HCT116 (cell line): ENCODE data around the gene GNAO1. TPM values are rescaled to one million over a fixed set of nuclear protein-coding genes. Genes with fewer than 3 reads are reported as not detected.

ENCODE experiments used
- ATAC-seq: fragments of 200-7000 bp; cut with Tn5 transposase; 2 replicates; pipeline ENCODE4 v1.9.1; 2020; ENCODE audit warnings: mild to moderate bottlenecking, moderate library complexity
- BruUV-seq: library from RNA; stranded (reverse); fragments of 400-500 nt; replicated peaks from 2 replicates; lab custom pipeline; 2021; lab: Mats Ljungman, UMichigan
- CTCF ChIA-PET: fragments of 300-600 bp; sonication (Branson Sonifier 250); formaldehyde crosslinking; loops from one replicate; lab custom pipeline; 2021; ENCODE audit warnings: antibody characterized with exemption; lab: Charles Lee
- POLR2A ChIA-PET: fragments of 300-600, 350-600 bp; sonication (Branson Sonifier 250); formaldehyde crosslinking; loops from one replicate; lab custom pipeline; 2021; ENCODE audit warnings: antibody characterized with exemption; lab: Charles Lee
- RAD21 ChIA-PET, 2 experiments: fragments of 300-600 bp; sonication (Branson Sonifier 250); formaldehyde crosslinking; loops; one replicate each; lab custom pipeline; 2023; ENCODE audit warnings: low total read pairs in 2 of 2; ENCODE audit not compliant: uncharacterized antibody in 2 of 2, unreplicated experiment in 2 of 2, low non-redundant PET in 1 of 2; lab: Charles Lee
- DNase-seq: peaks from one replicate; pipeline ENCODE4 v3.0.0-alpha.2; 2010; ENCODE audit warnings: low read depth, low spot score
- H2AFZ ChIP-seq: fragments of 200-600 bp; shearing (Covaris generic), sonication (generic); 2 replicates; pipeline ENCODE4 v1.6.1; 2017; ENCODE audit warnings: low read depth, mixed run types, mixed read lengths, antibody characterized with exemption, low read length; ENCODE audit not compliant: poor library complexity, severe bottlenecking
- H3K27ac ChIP-seq: 2 replicates; pipeline ENCODE4 v1.5.1; 2012; ENCODE audit warnings: low read depth, low read length
- H3K27me3 ChIP-seq: fragments of 200-600 bp; sonication (generic); 2 replicates; pipeline ENCODE4 v1.6.1; 2016; ENCODE audit warnings: mixed run types, low read length, mixed read lengths; ENCODE audit not compliant: insufficient read depth
- H3K36me3 ChIP-seq, 2 experiments: fragments of 200-500 bp in 1 of 2; fragments of 200-600 bp in 1 of 2; sonication (Bioruptor generic) in 1 of 2; sonication (generic) in 1 of 2; 2 replicates each; pipeline versions ENCODE4 v1.5.1 to v1.6.1; 2014 to 2016; ENCODE audit warnings: low read length in 2 of 2, inconsistent platforms in 1 of 2, mixed read lengths in 1 of 2, mixed run types in 1 of 2; ENCODE audit not compliant: insufficient read depth in 2 of 2, control insufficient read depth in 1 of 2
- H3K4me1 ChIP-seq, 2 experiments: fragments of 200-600 bp in 1 of 2; sonication (generic) in 1 of 2; 2 replicates each; pipeline versions ENCODE4 v1.5.1 to v1.6.1; 2012 to 2017; ENCODE audit warnings: low read length in 2 of 2, inconsistent platforms in 1 of 2, mild to moderate bottlenecking in 1 of 2, mixed read lengths in 1 of 2, mixed run types in 1 of 2, moderate library complexity in 1 of 2; ENCODE audit not compliant: insufficient read depth in 2 of 2, control insufficient read depth in 1 of 2
- H3K4me2 ChIP-seq: fragments of 200-600 bp; sonication (generic); 2 replicates; pipeline ENCODE4 v1.6.1; 2017; ENCODE audit warnings: mixed run types, low read length, mixed read lengths
- H3K4me3 ChIP-seq, 2 experiments: fragments of 200-600 bp in 1 of 2; sonication (generic) in 1 of 2; replicated peaks in 1 of 2; 2 replicates each; pipeline ENCODE4 v1.5.1; 2011 to 2016; ENCODE audit warnings: low read length in 2 of 2, control low read depth in 1 of 2, low read depth in 1 of 2, mild to moderate bottlenecking in 1 of 2, mixed read lengths in 1 of 2, mixed run types in 1 of 2
- H3K79me2 ChIP-seq: fragments of 200-600 bp; sonication (generic); 2 replicates; pipeline ENCODE4 v1.6.1; 2017; ENCODE audit warnings: mild to moderate bottlenecking, mixed run types, low read length, moderate library complexity, mixed read lengths; ENCODE audit not compliant: insufficient read depth
- H3K9ac ChIP-seq: fragments of 200-600 bp; sonication (generic); 2 replicates; pipeline ENCODE4 v1.6.1; 2016; ENCODE audit warnings: low read length, mixed read lengths
- H3K9me2 ChIP-seq: fragments of 200-600 bp; sonication (generic), shearing (Covaris generic); 2 replicates; pipeline ENCODE4 v1.6.1; 2017; ENCODE audit warnings: mixed run types, mild to moderate bottlenecking, moderate library complexity; ENCODE audit not compliant: insufficient read depth
- H3K9me3 ChIP-seq, 2 experiments: fragments of 200-500 bp in 1 of 2; fragments of 200-600 bp in 1 of 2; sonication (Bioruptor generic) in 1 of 2; sonication (generic) in 1 of 2; 2 replicates each; pipeline ENCODE4 v1.6.1; 2014 to 2017; ENCODE audit warnings: low read length in 2 of 2, mixed read lengths in 2 of 2, inconsistent platforms in 1 of 2, low read depth in 1 of 2, mild to moderate bottlenecking in 1 of 2, mixed run types in 1 of 2, moderate library complexity in 1 of 2; ENCODE audit not compliant: control insufficient read depth in 1 of 2, insufficient read depth in 1 of 2
- H4K20me1 ChIP-seq: fragments of 200-600 bp; sonication (generic), shearing (Covaris generic); 2 replicates; pipeline ENCODE4 v1.6.1; 2017; ENCODE audit warnings: mixed run types, mild to moderate bottlenecking, moderate library complexity; ENCODE audit not compliant: insufficient read depth
- CBX3 ChIP-seq: IDR thresholded peaks from 2 replicates; pipeline ENCODE4 v1.6.1; 2012; ENCODE audit warnings: low read depth
- CEBPB ChIP-seq: IDR thresholded peaks from 2 replicates; pipeline ENCODE4 v1.6.1; 2012; ENCODE audit warnings: low read depth
- EGR1 ChIP-seq: IDR thresholded peaks from 2 replicates; pipeline ENCODE4 v1.6.1; 2012; ENCODE audit warnings: low read depth
- ELF1 ChIP-seq: IDR thresholded peaks from 2 replicates; pipeline ENCODE4 v1.6.1; 2012; ENCODE audit warnings: low read depth, borderline replicate concordance
- EZH2phosphoT487 ChIP-seq: fragments of 200-600 bp; IDR thresholded peaks from 2 replicates; pipeline ENCODE4 v1.6.1; 2018; ENCODE audit warnings: antibody characterized with exemption, borderline replicate concordance
- FOSL1 ChIP-seq: IDR thresholded peaks from 2 replicates; pipeline ENCODE4 v1.6.1; 2012; ENCODE audit warnings: low read depth
- JUND ChIP-seq: IDR thresholded peaks from 2 replicates; pipeline ENCODE4 v1.6.1; 2012
- POLR2A ChIP-seq: IDR thresholded peaks from 2 replicates; pipeline ENCODE4 v1.7.0; 2011; ENCODE audit warnings: borderline replicate concordance; ENCODE audit not compliant: insufficient read depth, insufficient read length; ENCODE audit errors: extremely low read depth
- POLR2AphosphoS5 ChIP-seq: IDR thresholded peaks from 2 replicates; pipeline ENCODE4 v1.6.1; 2011; ENCODE audit warnings: mild to moderate bottlenecking, low read depth, low read length, moderate library complexity
- RAD21 ChIP-seq: IDR thresholded peaks from 2 replicates; pipeline ENCODE4 v1.6.1; 2012; ENCODE audit warnings: low read depth, mild to moderate bottlenecking
- SIN3A ChIP-seq: IDR thresholded peaks from 2 replicates; pipeline ENCODE4 v1.6.1; 2012; ENCODE audit warnings: low read depth
- SRF ChIP-seq: IDR thresholded peaks from 2 replicates; pipeline ENCODE4 v1.6.1; 2012; ENCODE audit warnings: low read depth
- TCF7L2 ChIP-seq: IDR thresholded peaks from 2 replicates; pipeline ENCODE4 v1.7.0; 2011; ENCODE audit warnings: borderline replicate concordance, inconsistent platforms; ENCODE audit not compliant: insufficient read depth, insufficient read length; ENCODE audit errors: extremely low read depth
- YY1 ChIP-seq: IDR thresholded peaks from 2 replicates; pipeline ENCODE4 v1.6.1; 2011; ENCODE audit warnings: low read length, low read depth, moderate library complexity, mild to moderate bottlenecking; ENCODE audit not compliant: insufficient replicate concordance; ENCODE audit errors: extremely low read depth
- ZNF274 ChIP-seq: fragments of 200-500 bp; sonication (Bioruptor generic); IDR thresholded peaks from 2 replicates; pipeline ENCODE4 v1.6.1; 2014; ENCODE audit warnings: mild to moderate bottlenecking, low read depth, low read length, inconsistent platforms
- intact Hi-C: fragments of 100-400 bp; cut with micrococcal nuclease; formaldehyde crosslinking; loops from 2 replicates; pipeline ENCODE4 v1.10.0; 2022
- total RNA-seq: library from RNA; stranded (reverse); gene quantifications from one replicate; pipeline ENCODE4 v1.2.1, GENCODE V29; 2021; ENCODE audit not compliant: unreplicated experiment
- TF ChIP-seq, protein P1 (sequence below): IDR thresholded peaks from 2 replicates; pipeline ENCODE4 v1.6.1; 2012; ENCODE audit warnings: low read depth
- TF ChIP-seq, protein P2 (sequence below): IDR thresholded peaks from 2 replicates; pipeline ENCODE4 v1.6.1; 2012
- TF ChIP-seq, protein P3 (sequence below), 3 experiments: fragments of 200-600 bp in 1 of 3; sonication (generic) in 1 of 3; IDR thresholded peaks in 2 of 3; conservative IDR thresholded peaks in 1 of 3; 2 replicates each; pipeline ENCODE4 v1.5.1; 2012 to 2017; ENCODE audit warnings: low read depth in 2 of 3, low read length in 2 of 3, antibody characterized with exemption in 1 of 3, borderline replicate concordance in 1 of 3, control low read depth in 1 of 3, mild to moderate bottlenecking in 1 of 3, mixed read lengths in 1 of 3, mixed run types in 1 of 3, moderate library complexity in 1 of 3; ENCODE audit not compliant: insufficient read depth in 1 of 3
- TF ChIP-seq, protein P4 (sequence below): IDR thresholded peaks from 2 replicates; pipeline ENCODE4 v1.6.1; 2012

Gene GNAO1
- total RNA-seq, 1 experiment from 2014 or later: 0.12 TPM

DNA sequence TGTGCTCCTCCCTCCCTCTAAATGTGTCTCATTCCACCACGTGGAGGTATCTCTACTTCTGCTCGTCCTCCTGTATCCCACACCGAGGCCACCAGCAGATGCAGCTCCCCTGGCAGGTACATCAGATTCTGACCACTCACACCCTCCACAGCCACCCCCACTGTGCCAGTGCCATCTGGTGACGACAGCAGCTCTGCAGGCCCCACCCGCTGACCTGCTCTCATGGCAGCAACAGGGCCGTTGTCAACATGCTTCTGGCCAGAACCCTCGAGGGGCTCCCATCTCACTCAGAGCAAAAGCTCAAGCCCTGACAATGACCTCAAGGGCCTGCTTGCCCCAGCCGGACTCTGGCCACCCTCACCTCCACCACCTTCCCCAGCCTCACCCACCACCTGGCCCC, 140.6 kb downstream of the GNAO1 start:
- no TSS peak for BruUV-seq
- no peak overlapping the region for H2AFZ ChIP-seq
- no peak overlapping the region for H3K4me2 ChIP-seq
- POLR2A ChIA-PET: no interaction called here
- RAD21 ChIA-PET: interaction anchor here in 1 of 2 experiments (1.3 kb wide), 1 partner anchor 24 kb away, joined by 5 read pairs; no protein-coding TSS in a partner anchor
- H3K27ac ChIP-seq: no peak overlapping the region
- DNase-seq: no peak
- intact Hi-C loops: loop anchor here (1.0 to 10.0 kb wide), 2 partner anchors 24 to 373 kb away; no protein-coding TSS in a partner anchor
- peaks cover 3 to 11% of the 10 kb centered on the region in 2 experiments; a peak in 3 of 4 replicates for H3K4me1 ChIP-seq
- H3K9me2 ChIP-seq: no peaks in the 10 kb centered on the region
- H3K9me3 ChIP-seq: no peaks in the 10 kb centered on the region
- CTCF ChIA-PET: interaction anchor here (1.0 to 3.9 kb wide), 3 partner anchors 14 to 522 kb away, joined by 3 to 33 read pairs (median 5); no protein-coding TSS in a partner anchor
- H3K79me2 ChIP-seq: no peaks in the 10 kb centered on the region
- H3K9ac ChIP-seq: no peak overlapping the region
- H3K36me3 ChIP-seq: no peaks in the 10 kb centered on the region
- H3K4me3 ChIP-seq: no peak overlapping the region
- H3K27me3 ChIP-seq: no peaks in the 10 kb centered on the region
- no peaks in the 10 kb centered on the region for H4K20me1 ChIP-seq
- TF ChIP-seq POLR2AphosphoS5 (no peak), RAD21 (no peak), POLR2A (no peak), SIN3A (no peak), ZNF274 (no peak), ELF1 (no peak), EZH2phosphoT487 (no peak), EGR1 (no peak), YY1 (no peak), TCF7L2 (no peak), SRF (no peak), CBX3 (no peak), JUND (no peak), FOSL1 (no peak), CEBPB (no peak)
- TF ChIP-seq, protein P1, sequence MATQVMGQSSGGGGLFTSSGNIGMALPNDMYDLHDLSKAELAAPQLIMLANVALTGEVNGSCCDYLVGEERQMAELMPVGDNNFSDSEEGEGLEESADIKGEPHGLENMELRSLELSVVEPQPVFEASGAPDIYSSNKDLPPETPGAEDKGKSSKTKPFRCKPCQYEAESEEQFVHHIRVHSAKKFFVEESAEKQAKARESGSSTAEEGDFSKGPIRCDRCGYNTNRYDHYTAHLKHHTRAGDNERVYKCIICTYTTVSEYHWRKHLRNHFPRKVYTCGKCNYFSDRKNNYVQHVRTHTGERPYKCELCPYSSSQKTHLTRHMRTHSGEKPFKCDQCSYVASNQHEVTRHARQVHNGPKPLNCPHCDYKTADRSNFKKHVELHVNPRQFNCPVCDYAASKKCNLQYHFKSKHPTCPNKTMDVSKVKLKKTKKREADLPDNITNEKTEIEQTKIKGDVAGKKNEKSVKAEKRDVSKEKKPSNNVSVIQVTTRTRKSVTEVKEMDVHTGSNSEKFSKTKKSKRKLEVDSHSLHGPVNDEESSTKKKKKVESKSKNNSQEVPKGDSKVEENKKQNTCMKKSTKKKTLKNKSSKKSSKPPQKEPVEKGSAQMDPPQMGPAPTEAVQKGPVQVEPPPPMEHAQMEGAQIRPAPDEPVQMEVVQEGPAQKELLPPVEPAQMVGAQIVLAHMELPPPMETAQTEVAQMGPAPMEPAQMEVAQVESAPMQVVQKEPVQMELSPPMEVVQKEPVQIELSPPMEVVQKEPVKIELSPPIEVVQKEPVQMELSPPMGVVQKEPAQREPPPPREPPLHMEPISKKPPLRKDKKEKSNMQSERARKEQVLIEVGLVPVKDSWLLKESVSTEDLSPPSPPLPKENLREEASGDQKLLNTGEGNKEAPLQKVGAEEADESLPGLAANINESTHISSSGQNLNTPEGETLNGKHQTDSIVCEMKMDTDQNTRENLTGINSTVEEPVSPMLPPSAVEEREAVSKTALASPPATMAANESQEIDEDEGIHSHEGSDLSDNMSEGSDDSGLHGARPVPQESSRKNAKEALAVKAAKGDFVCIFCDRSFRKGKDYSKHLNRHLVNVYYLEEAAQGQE: no peak
- TF ChIP-seq, protein P2, sequence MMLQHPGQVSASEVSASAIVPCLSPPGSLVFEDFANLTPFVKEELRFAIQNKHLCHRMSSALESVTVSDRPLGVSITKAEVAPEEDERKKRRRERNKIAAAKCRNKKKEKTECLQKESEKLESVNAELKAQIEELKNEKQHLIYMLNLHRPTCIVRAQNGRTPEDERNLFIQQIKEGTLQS: no peak
- TF ChIP-seq, protein P3, sequence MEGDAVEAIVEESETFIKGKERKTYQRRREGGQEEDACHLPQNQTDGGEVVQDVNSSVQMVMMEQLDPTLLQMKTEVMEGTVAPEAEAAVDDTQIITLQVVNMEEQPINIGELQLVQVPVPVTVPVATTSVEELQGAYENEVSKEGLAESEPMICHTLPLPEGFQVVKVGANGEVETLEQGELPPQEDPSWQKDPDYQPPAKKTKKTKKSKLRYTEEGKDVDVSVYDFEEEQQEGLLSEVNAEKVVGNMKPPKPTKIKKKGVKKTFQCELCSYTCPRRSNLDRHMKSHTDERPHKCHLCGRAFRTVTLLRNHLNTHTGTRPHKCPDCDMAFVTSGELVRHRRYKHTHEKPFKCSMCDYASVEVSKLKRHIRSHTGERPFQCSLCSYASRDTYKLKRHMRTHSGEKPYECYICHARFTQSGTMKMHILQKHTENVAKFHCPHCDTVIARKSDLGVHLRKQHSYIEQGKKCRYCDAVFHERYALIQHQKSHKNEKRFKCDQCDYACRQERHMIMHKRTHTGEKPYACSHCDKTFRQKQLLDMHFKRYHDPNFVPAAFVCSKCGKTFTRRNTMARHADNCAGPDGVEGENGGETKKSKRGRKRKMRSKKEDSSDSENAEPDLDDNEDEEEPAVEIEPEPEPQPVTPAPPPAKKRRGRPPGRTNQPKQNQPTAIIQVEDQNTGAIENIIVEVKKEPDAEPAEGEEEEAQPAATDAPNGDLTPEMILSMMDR (IDR thresholded peaks at IDR 0.05 in 2 of 3, conservative IDR thresholded peaks at IDR 0.05 in 1 of 3; ENCODE audit: borderline replicate concordance in 1 of 3, insufficient read depth in 1 of 3, low read depth in 2 of 3, low read length in 2 of 3): no peak
- TF ChIP-seq, protein P4, sequence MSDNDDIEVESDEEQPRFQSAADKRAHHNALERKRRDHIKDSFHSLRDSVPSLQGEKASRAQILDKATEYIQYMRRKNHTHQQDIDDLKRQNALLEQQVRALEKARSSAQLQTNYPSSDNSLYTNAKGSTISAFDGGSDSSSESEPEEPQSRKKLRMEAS: no peak
- TF ChIP-seq, all 23 proteins: peak for 0
- no peak for ATAC-seq
